ENCODE measurements around the gene TBC1D4. TPM values are rescaled to one million over a fixed set of nuclear protein-coding genes. Genes with fewer than 3 reads are reported as not detected.

TBC1D4 gene
- total RNA-seq, 1 donor from 2014 or later = 47.1 TPM

- no peak for DNase-seq (ENCODE audit: extremely low spot score, unreplicated experiment)
These were observed 96.9 kb downstream of the TBC1D4 start for GRCh38 chr13:75384879-75385707.

DNA sequence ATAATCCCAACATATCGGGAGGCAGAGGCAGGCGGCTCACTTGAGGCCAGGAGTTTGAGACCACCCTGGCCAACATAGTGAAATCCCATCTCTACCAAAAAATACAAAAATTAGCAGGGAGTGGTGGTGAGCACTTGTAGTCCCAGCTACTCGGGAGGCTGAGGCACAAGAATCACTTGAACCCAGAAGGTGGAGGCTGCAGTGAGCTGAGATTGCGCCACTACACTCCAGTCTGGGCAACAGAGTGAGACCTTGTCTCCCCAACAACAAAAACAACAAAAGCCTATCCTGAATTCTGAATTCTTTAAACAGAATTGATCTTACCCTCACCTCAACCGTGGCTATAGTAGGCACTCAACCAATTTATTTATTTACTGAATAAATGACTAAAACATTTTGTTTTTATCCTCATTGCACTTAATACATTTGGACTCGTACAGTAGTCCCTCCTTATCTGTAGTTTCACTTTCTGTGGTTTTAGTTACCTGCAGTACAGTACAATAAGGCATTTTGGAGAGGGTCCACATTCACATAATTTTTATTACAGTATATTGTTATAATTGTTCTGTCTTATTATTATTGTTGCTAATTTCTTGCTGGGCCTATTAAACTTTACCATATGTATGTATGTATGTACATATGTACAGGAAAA, 98.8 kb downstream of the TBC1D4 start:
- Mint-ChIP-seq H3K36me3 (no peaks in the 10 kb centered on the region), H3K9me3 (no peaks in the 10 kb centered on the region), H3K27me3 (no peaks in the 10 kb centered on the region), H3K4me3 (no peak overlapping the region), H3K27ac (no peak overlapping the region), H3K4me1 (ENCODE audit: unreplicated experiment) (peaks cover 5% of the 10 kb centered on the region)
- TF ChIP-seq, protein P1, sequence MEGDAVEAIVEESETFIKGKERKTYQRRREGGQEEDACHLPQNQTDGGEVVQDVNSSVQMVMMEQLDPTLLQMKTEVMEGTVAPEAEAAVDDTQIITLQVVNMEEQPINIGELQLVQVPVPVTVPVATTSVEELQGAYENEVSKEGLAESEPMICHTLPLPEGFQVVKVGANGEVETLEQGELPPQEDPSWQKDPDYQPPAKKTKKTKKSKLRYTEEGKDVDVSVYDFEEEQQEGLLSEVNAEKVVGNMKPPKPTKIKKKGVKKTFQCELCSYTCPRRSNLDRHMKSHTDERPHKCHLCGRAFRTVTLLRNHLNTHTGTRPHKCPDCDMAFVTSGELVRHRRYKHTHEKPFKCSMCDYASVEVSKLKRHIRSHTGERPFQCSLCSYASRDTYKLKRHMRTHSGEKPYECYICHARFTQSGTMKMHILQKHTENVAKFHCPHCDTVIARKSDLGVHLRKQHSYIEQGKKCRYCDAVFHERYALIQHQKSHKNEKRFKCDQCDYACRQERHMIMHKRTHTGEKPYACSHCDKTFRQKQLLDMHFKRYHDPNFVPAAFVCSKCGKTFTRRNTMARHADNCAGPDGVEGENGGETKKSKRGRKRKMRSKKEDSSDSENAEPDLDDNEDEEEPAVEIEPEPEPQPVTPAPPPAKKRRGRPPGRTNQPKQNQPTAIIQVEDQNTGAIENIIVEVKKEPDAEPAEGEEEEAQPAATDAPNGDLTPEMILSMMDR (conservative IDR thresholded peaks at IDR 0.05) = no peak
- no peak for DNase-seq (ENCODE audit: extremely low spot score, unreplicated experiment)

More at GRCh38 chr13:75384879-75385707, 96.9 kb downstream of the TBC1D4 start:
- Mint-ChIP-seq H3K9me3 (no peaks in the 10 kb centered on the region), H3K27ac (peak overlapping the region; percentile 79), H3K27me3 (no peaks in the 10 kb centered on the region), H3K4me3 (no peak overlapping the region), H3K36me3 (no peaks in the 10 kb centered on the region), H3K4me1 (ENCODE audit: unreplicated experiment) (peaks cover 5% of the 10 kb centered on the region)
- TF ChIP-seq, protein P1 (conservative IDR thresholded peaks at IDR 0.05) = no peak

DNA sequence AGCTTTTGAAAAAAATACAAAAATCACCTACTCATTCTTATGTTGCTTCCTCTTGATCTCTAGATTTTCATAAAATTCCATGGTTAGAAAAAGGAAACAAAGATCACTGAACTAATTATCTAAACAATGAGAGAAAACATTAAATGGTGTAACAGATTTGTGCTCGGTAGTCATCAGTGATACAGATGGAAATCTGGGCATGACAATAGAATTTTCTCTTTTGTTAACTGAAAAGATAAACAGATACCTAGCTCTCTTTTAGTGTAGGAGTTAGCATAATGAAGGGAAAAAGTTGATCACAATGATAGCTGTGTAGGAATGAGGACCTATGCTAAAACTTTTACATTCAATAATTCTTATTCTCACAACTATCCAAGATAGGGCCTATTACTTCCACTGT, 103.7 kb downstream of the TBC1D4 start:
- DNase-seq (ENCODE audit: extremely low spot score, unreplicated experiment) = no peak
- H3K9me3 Mint-ChIP-seq = peaks cover 5% of the 10 kb centered on the region
- no peak overlapping the region for H3K27ac Mint-ChIP-seq
- H3K4me3 Mint-ChIP-seq = no peak overlapping the region
- H3K36me3 Mint-ChIP-seq = no peaks in the 10 kb centered on the region
- TF ChIP-seq, protein P1 (conservative IDR thresholded peaks at IDR 0.05) = no peak
- H3K4me1 Mint-ChIP-seq (ENCODE audit: unreplicated experiment) = peaks cover 12% of the 10 kb centered on the region
- no peaks in the 10 kb centered on the region for H3K27me3 Mint-ChIP-seq

GRCh38 chr13:75376792-75377402, 105.1 kb downstream of the TBC1D4 start:
- Mint-ChIP-seq H3K27me3 (no peaks in the 10 kb centered on the region), H3K4me1 (ENCODE audit: unreplicated experiment) (peaks cover 17% of the 10 kb centered on the region), H3K9me3 (peaks cover 5% of the 10 kb centered on the region), H3K4me3 (no peak overlapping the region), H3K27ac (no peak overlapping the region), H3K36me3 (no peaks in the 10 kb centered on the region)
- DNase-seq (ENCODE audit: extremely low spot score, unreplicated experiment) = no peak
- TF ChIP-seq, protein P1 (conservative IDR thresholded peaks at IDR 0.05) = no peak

DNA sequence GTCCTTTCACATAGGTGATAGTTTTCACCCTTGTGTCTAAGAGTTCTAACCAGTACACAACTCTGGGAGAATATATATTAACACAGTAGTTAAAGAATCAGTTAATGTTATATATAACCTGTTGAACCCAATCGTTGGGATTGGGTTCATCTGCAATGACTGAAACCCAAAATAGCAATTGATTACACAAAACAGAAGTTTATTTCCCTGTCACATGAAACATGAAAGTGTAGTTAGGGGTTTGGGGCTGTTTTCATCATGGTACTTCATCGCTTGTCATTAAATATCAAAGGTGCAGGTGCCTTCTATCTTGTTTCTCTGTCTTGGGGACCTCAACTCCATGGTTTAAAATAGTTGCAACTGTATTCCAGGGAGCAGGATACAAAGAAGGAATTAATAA, 106.6 kb downstream of the TBC1D4 start:
- Mint-ChIP-seq H3K27me3 (no peaks in the 10 kb centered on the region), H3K27ac (no peak overlapping the region), H3K36me3 (no peaks in the 10 kb centered on the region), H3K4me3 (no peak overlapping the region), H3K4me1 (ENCODE audit: unreplicated experiment) (peaks cover 17% of the 10 kb centered on the region), H3K9me3 (peaks cover 5% of the 10 kb centered on the region)
- DNase-seq (ENCODE audit: extremely low spot score, unreplicated experiment) = no peak
- TF ChIP-seq, protein P1 (conservative IDR thresholded peaks at IDR 0.05) = no peak

All from type B pancreatic cell (in vitro differentiated cells).